Fibroblast of peridontal ligament (primary cell): ENCODE results near the gene TULP3.

Source experiments
- DNase-seq: peaks from one replicate; pipeline ENCODE4 v3.0.0-alpha.2; 2010; ENCODE audit errors: extremely low read depth

The TULP3 gene

DNA sequence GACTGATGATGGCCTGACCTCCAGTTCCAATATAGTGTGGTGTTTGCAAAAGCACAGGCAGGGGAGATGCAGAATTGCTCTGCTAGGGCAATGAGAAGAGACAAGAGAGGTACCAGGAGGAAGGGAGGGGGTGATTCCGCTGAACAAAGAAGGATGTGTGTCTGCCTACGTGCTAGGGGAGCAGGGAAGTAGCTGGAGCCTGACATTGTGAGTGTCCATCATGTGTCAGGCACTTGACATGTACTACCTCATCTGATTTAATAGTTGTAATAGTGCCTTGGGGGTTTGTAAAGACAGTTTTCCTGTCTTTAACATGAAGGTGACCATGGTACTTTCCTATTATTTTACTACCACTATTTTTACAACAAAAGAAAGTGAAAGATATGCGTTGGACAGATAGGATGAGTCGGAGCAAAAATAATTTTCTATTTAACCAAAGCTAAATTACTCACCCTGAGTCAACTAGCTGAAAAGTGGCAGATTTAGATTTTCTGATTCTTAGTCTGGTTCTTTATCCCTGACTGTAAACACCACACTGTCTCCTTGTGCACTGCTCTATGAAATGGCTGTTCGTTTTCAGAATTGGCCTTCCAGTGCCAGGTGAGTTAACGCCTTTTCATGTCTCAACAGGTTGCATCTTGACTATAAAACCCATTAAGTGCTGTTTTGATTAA, 34.8 kb downstream of the TULP3 start:
- DNase-seq = peak; percentile 13

- no peak for DNase-seq
Observed at GRCh38 chr12:2930865-2931264, 40.2 kb downstream of the TULP3 start.

GRCh38 chr12:2933586-2933985, 42.9 kb downstream of the TULP3 start:
- DNase-seq = no peak

- no peak for DNase-seq
Observed at GRCh38 chr12:2934371-2934770, 43.7 kb downstream of the TULP3 start.

DNA sequence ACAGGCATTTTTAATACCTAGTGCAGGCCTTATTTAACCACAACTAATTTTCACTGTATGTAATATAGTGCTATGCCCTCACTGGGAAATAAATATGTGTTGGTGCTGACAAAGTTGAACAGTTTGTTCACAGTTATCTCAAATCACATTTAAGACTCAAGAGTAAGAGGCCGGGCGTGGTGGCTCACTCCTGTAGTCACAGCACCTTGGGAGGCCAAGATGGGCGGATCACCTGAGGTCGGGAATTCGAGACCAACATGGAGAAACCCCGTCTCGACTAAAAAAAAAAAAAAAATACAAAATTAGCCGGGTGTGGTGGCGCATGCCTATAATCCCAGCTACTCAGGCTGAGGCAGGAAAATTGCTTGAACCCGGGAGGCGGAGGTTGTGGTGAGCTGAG, 45.6 kb downstream of the TULP3 start:
- no peak for DNase-seq

DNA sequence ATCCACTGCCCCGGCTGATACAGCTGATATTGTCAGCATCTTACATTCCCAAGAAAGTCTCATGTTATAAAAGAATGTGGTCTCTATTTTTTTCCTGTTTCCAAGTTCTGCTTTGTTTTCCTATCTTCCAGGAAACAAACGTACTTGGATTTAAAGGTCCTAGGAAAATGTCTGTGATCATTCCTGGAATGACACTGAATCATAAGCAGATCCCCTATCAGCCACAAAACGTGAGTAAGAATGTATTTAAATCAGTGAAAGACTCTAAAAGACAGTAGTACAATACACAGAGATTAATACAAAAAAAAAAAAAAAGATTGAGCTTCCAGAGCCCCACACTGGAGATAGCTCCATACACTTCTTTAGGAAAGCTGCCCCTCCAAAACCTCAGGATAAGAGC, 46.8 kb downstream of the TULP3 start:
- DNase-seq = no peak

DNA sequence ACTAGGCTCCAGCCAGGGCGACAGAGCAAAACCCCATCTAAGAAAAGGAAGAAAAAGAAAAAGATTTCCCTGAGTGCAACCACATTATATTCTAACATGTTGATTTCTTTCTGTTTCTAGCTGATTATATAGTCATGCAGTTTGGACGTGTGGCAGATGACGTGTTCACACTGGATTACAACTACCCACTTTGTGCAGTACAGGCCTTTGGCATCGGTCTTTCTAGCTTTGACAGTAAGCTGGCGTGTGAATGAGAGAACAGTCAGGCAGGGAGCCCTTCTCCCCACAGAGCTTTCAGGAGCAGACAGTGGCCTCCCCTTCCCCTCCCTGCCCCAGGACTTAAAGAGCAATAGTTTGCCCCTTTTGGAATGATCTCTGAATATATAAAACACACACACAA, 48.5 kb downstream of the TULP3 start:
- DNase-seq = no peak

- DNase-seq = no peak
Observed at GRCh38 chr12:2940564-2940963, 49.9 kb downstream of the TULP3 start.

- DNase-seq = no peak
Observed at GRCh38 chr12:2941524-2941923, 50.8 kb downstream of the TULP3 start.

DNA sequence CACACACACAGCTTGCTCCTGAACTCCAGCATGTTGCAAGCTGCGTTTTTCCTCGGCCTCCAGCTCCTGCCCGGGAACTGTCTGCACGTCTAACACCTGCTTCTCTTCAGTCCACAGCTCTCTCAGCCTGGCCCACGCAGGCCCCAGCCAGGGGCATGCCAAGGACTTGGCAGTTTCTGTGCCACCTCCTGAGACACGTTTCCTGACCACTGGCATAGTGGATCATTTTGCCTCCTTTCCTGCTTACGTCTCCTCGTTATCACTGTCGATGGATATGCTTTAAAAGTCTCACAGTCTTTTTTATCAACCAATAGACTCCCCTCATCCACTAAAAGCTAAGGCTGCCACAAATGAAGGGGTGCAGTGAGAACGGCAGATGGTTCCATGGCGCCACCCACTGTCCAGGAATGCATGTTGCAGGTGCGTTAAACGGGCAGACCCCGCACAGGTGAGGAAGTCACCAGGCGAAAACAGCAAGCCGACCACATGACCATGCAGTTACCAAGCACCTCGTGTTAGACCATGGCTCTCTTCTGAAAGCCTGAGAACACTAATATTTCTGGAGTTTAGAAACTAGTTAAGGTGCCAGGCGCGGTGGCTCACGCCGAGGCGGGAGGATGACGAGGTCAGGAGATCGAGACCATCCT, 53.8 kb downstream of the TULP3 start:
- peak; percentile 11 for DNase-seq

- no peak for DNase-seq
Observed at GRCh38 chr12:2949411-2949810, 58.7 kb downstream of the TULP3 start.

- no peak for DNase-seq
Observed at GRCh38 chr12:2955888-2956287, 65.2 kb downstream of the TULP3 start.

- peak; percentile 13 for DNase-seq
Observed at GRCh38 chr12:2957816-2958431, 67.2 kb downstream of the TULP3 start.

GRCh38 chr12:2958432-2959191, 67.9 kb downstream of the TULP3 start:
- DNase-seq = peak; percentile 38

GRCh38 chr12:2959192-2959504, 68.5 kb downstream of the TULP3 start, which contains the start of gene TEAD4:
TSS of gene TEAD4 (plus strand) at chr12:2959397.
- DNase-seq = peak; percentile 54

GRCh38 chr12:2959505-2960389, 69.1 kb downstream of the TULP3 start:
- peak; percentile 59 for DNase-seq

GRCh38 chr12:2960390-2960956, 69.8 kb downstream of the TULP3 start:
- DNase-seq = peak; percentile 27

- DNase-seq = peak; percentile 10
Observed at GRCh38 chr12:2960996-2961616, 70.4 kb downstream of the TULP3 start.

- no peak for DNase-seq
Observed at GRCh38 chr12:2961705-2962104, 71.0 kb downstream of the TULP3 start.

GRCh38 chr12:2963154-2963759, 72.6 kb downstream of the TULP3 start:
- DNase-seq = no peak
